ENCODE results near the gene KLHDC7B.
"Not testable (repeated sequence)": the region's sequence is repeated elsewhere in the genome, so short reads cannot be mapped to it uniquely, and the experiment has no call there.

Gene KLHDC7B

GRCh38 chr22:50529897-50530579, 15.7 kb upstream of the KLHDC7B start, which contains the start of gene TYMP:
Gene TYMP (minus strand): TSS chr22:50530012. CDS start chr22:50529709, 303 bp downstream.
- DNase-seq (ENCODE audit: low read depth in 2 of 2): peak in 1 of 2 donors; percentile 46

- DNase-seq (ENCODE audit: low read depth in 2 of 2): no peak
These were observed 15.2 kb upstream of the KLHDC7B start for GRCh38 chr22:50530580-50530876.

GRCh38 chr22:50530877-50531545, 14.7 kb upstream of the KLHDC7B start:
- DNase-seq (ENCODE audit: low read depth in 2 of 2): peak; percentile 59 to 71

GRCh38 chr22:50531546-50531961, 14.1 kb upstream of the KLHDC7B start:
- DNase-seq (ENCODE audit: low read depth in 2 of 2): peak in 1 of 2 donors; percentile 61

GRCh38 chr22:50531962-50532674, 13.6 kb upstream of the KLHDC7B start:
- no peak for DNase-seq (ENCODE audit: low read depth in 2 of 2)

GRCh38 chr22:50532824-50533796, 12.6 kb upstream of the KLHDC7B start:
- DNase-seq (ENCODE audit: low read depth in 2 of 2): no peak

GRCh38 chr22:50533856-50534711, 11.6 kb upstream of the KLHDC7B start:
- DNase-seq (ENCODE audit: low read depth in 2 of 2): not testable (repeated sequence)

- DNase-seq (ENCODE audit: low read depth in 2 of 2): no peak
These were observed 10.6 kb upstream of the KLHDC7B start for GRCh38 chr22:50535113-50535512.

GRCh38 chr22:50536226-50536625, 9.5 kb upstream of the KLHDC7B start:
- DNase-seq (ENCODE audit: low read depth in 2 of 2): no peak

- DNase-seq (ENCODE audit: low read depth in 2 of 2): no peak
These were observed 7.9 kb upstream of the KLHDC7B start for GRCh38 chr22:50537765-50538164.

- DNase-seq (ENCODE audit: low read depth in 2 of 2): no peak
These were observed 5.3 kb upstream of the KLHDC7B start for GRCh38 chr22:50540381-50540780.

- DNase-seq (ENCODE audit: low read depth in 2 of 2): not testable (repeated sequence)
These were observed 4.1 kb upstream of the KLHDC7B start for GRCh38 chr22:50541667-50542026.

- DNase-seq (ENCODE audit: low read depth in 2 of 2): no peak
These were observed 3.2 kb upstream of the KLHDC7B start for GRCh38 chr22:50542416-50542927.

GRCh38 chr22:50544078-50544745, 1.5 kb upstream of the KLHDC7B start:
- peak; percentile 69 to 70 for DNase-seq (ENCODE audit: low read depth in 2 of 2)

GRCh38 chr22:50544746-50545253, 899 bp upstream of the KLHDC7B start:
- DNase-seq (ENCODE audit: low read depth in 2 of 2): no peak

- no peak for DNase-seq (ENCODE audit: low read depth in 2 of 2)
These were observed 895 bp downstream of the KLHDC7B start for GRCh38 chr22:50546326-50547262.

GRCh38 chr22:50547263-50547985, 1.7 kb downstream of the KLHDC7B start:
- no peak for DNase-seq (ENCODE audit: low read depth in 2 of 2)
